K562 (cell line): ENCODE data around the gene TMEM185B. TPM values are rescaled to one million over a fixed set of nuclear protein-coding genes. Genes with fewer than 3 reads are reported as not detected.

ENCODE experiments used
- BRD9 ChIP-seq: fragments of 450-650 bp; IDR thresholded peaks from 2 replicates; pipeline ENCODE4 v1.6.1; 2018; ENCODE audit warnings: low read depth; ENCODE audit not compliant: partially characterized antibody
- CHD7 ChIP-seq: fragments of 200-600 bp; sonication (generic); IDR thresholded peaks from one replicate; pipeline ENCODE4 v1.6.1; 2012; ENCODE audit warnings: mild to moderate bottlenecking, low read depth, low read length, inconsistent platforms
- CXXC5 ChIP-seq: fragments of 250-450 bp; sonication (Bioruptor Pico); IDR thresholded peaks from 2 replicates; pipeline ENCODE4 v1.8.0; 2022; ENCODE audit warnings: inconsistent platforms, mild to moderate bottlenecking, moderate library complexity
- DPF2 ChIP-seq: fragments of 450-650 bp; IDR thresholded peaks from 2 replicates; pipeline ENCODE4 v1.6.1; 2016
- EGR1 ChIP-seq: fragments of 450-650 bp; conservative IDR thresholded peaks from 2 replicates; pipeline ENCODE4 v1.6.1; 2017; ENCODE audit warnings: mild to moderate bottlenecking
- ESRRA ChIP-seq: fragments of 450-650 bp; IDR thresholded peaks from 2 replicates; pipeline ENCODE4 v1.6.1; 2014; ENCODE audit warnings: low read depth, mild to moderate bottlenecking, moderate library complexity, borderline replicate concordance
- ETV1 ChIP-seq: fragments of 450-650 bp; conservative IDR thresholded peaks from 2 replicates; pipeline ENCODE4 v1.6.1; 2016; ENCODE audit warnings: missing genetic modification characterization, control low read depth, low read depth, missing compliant biosample characterization
- KDM1A ChIP-seq, 2 experiments: fragments of 450-650 bp; IDR thresholded peaks; 2 replicates each; pipeline ENCODE4 v1.6.1; 2016; ENCODE audit warnings: mild to moderate bottlenecking in 2 of 2
- MNT ChIP-seq, 2 experiments: fragments of 450-650 bp; conservative IDR thresholded peaks; 2 replicates each; pipeline ENCODE4 v1.6.1; 2017; ENCODE audit warnings: mild to moderate bottlenecking in 2 of 2, moderate library complexity in 2 of 2
- NCOR1 ChIP-seq: fragments of 450-650 bp; IDR thresholded peaks from 2 replicates; pipeline ENCODE4 v1.6.1; 2016; ENCODE audit warnings: mild to moderate bottlenecking, moderate library complexity
- NFIC ChIP-seq: fragments of 450-650 bp; IDR thresholded peaks from 2 replicates; pipeline ENCODE4 v1.6.1; 2017; ENCODE audit warnings: mild to moderate bottlenecking, inconsistent platforms
- TCF3 ChIP-seq: sonication (generic); formaldehyde crosslinking; IDR thresholded peaks from 2 replicates; pipeline ENCODE4 v1.4.0; 2020; ENCODE audit warnings: mild to moderate bottlenecking, missing genetic modification reagents
- VEZF1 ChIP-seq: fragments of 200-800 bp; sonication (Bioruptor generic); IDR thresholded peaks from 2 replicates; pipeline ENCODE4 v1.6.1; 2017; ENCODE audit warnings: missing genetic modification characterization, missing compliant biosample characterization
- polyA plus RNA-seq, 8 experiments: library from polyadenylated mRNA; depleted of rRNA in 4 of 8; stranded (reverse) in 5 of 8; unstranded in 3 of 8; fragments of >200 nt; fragmentation: Nextera tagmentation in 2 of 8; fragmentation: Illumina TruSeq in 1 of 8; extraction: Ambion mirVana in 2 of 8; extraction: Trizol in 1 of 8; gene quantifications; 2 replicates each; pipeline versions ENCODE4 v1.2.1 to v1.2.3, GENCODE V29; 2011 to 2014; ENCODE audit warnings: inconsistent platforms in 1 of 8, missing spikeins in 1 of 8
- total RNA-seq, 7 experiments: library from RNA; depleted of rRNA in 6 of 7; stranded (reverse); fragments of >200 nt in 6 of 7; fragmentation: Illumina TruSeq in 2 of 7; extraction: Trizol in 2 of 7; gene quantifications; 2 replicates each; pipeline versions ENCODE4 v1.2.1 to v1.2.3, GENCODE V29; 2011 to 2021; ENCODE audit warnings: low replicate concordance in 1 of 7

The TMEM185B gene
- total and polyA plus RNA-seq, 9 of the 15 experiments (the other 6 are each of a cell fraction or from before 2014, with no cell fraction given), result 2.9 to 28.2 (median 11.5) TPM

- TF ChIP-seq CHD7, result no peak
- peak in 1 of 2 experiments; percentile 55; a peak in 3 of 4 replicates for TF ChIP-seq MNT (conservative IDR thresholded peaks at IDR 0.05)
- TF ChIP-seq DPF2, result 0 out of 2 replicates have a peak, but pooled peaks have one; percentile 50
- TF ChIP-seq VEZF1 (CRISPR knock-in tag), result peak; percentile 41
- TF ChIP-seq ESRRA, result peak; percentile 94
- TF ChIP-seq ETV1 (tag), result 0 out of 2 replicates have a peak, but pooled peaks have one; percentile 18
- TF ChIP-seq NFIC, result peak; percentile 23; the same call in 1 of the 2 replicates
- TF ChIP-seq CXXC5 (CRISPR knock-in tag), result peak; percentile 44; the same call in 1 of the 2 replicates
- TF ChIP-seq BRD9, result no peak
- TF ChIP-seq EGR1, result no peak
- peak; percentile 73 to 82; a peak in 3 of 4 replicates for TF ChIP-seq KDM1A (IDR thresholded peaks at IDR 0.05)
- peak; percentile 65 for TF ChIP-seq TCF3 (CRISPR knock-in tag)
- TF ChIP-seq NCOR1, result no peak
Measured at GRCh38 chr2:120227111-120227991, 4.2 kb upstream of the TMEM185B start (continued).
